Adrenal gland (tissue), 5 donors: ENCODE measurements around the gene OR4E2.

ENCODE experiments used
- POLR2A ChIP-seq, 2 donors: fragments of 450-650 bp; IDR thresholded peaks; one replicate each; pipeline ENCODE4 v1.6.1; 2017; ENCODE audit warnings: antibody characterized with exemption in 2 of 2, mild to moderate bottlenecking in 2 of 2, moderate library complexity in 1 of 2
- TF ChIP-seq, protein P1 (sequence below), 6 experiments: fragments of 450-650 bp in 4 of 6; fragments of 200-600 bp in 2 of 6; sonication (generic) in 1 of 6; IDR thresholded peaks; 1 replicate in 5 of 6; 2 replicates in 1 of 6; pipeline versions ENCODE4 v1.5.1 to v1.8.0; 2016 to 2021; ENCODE audit warnings: antibody characterized with exemption in 6 of 6, mild to moderate bottlenecking in 2 of 6, moderate library complexity in 1 of 6
- donor health status: DM: no; HTN: no; CAD: no.

DNA sequence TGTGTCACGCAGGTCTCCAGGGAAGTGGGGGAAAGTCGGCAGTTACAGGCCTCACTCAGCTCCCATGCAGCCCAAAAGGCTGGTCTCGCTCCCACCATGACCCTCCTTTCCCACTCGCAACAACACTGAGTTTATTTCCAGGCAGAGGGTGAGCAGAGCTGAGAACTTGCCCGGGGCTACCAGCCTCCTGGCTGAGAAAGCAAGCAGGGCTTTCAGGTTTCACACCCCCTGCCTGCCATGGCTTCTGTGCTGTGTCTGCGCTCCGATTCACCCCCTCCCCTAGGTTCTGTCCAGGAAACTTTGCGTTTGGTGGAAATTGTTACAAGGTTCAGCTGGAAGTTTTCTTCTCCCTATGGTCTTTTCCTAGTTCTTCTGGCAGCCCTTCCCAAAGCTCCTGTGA lies 36.0 kb upstream of the OR4E2 start:
- no peak for TF ChIP-seq POLR2A (IDR thresholded peaks at IDR 0.05)
- TF ChIP-seq, protein P1, sequence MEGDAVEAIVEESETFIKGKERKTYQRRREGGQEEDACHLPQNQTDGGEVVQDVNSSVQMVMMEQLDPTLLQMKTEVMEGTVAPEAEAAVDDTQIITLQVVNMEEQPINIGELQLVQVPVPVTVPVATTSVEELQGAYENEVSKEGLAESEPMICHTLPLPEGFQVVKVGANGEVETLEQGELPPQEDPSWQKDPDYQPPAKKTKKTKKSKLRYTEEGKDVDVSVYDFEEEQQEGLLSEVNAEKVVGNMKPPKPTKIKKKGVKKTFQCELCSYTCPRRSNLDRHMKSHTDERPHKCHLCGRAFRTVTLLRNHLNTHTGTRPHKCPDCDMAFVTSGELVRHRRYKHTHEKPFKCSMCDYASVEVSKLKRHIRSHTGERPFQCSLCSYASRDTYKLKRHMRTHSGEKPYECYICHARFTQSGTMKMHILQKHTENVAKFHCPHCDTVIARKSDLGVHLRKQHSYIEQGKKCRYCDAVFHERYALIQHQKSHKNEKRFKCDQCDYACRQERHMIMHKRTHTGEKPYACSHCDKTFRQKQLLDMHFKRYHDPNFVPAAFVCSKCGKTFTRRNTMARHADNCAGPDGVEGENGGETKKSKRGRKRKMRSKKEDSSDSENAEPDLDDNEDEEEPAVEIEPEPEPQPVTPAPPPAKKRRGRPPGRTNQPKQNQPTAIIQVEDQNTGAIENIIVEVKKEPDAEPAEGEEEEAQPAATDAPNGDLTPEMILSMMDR (IDR thresholded peaks at IDR 0.05), result no peak
